Nephron progenitor cell (in vitro differentiated cells): ENCODE data around the gene IZUMO4.
"Not testable (repeated sequence)": the region's sequence is repeated elsewhere in the genome, so short reads cannot be mapped to it uniquely, and the experiment has no call there.

ENCODE experiments used
- DNase-seq: peaks from one replicate; pipeline ENCODE4 v3.0.0; 2021
- H3K27ac Mint-ChIP-seq: 2 replicates; pipeline ENCODE4 v1.8.0; 2021; ENCODE audit warnings: mild to moderate bottlenecking, moderate library complexity, mixed read lengths
- H3K27me3 Mint-ChIP-seq: 2 replicates; pipeline ENCODE4 v1.8.0; 2021; ENCODE audit warnings: mild to moderate bottlenecking, low read depth, mixed read lengths; ENCODE audit not compliant: poor library complexity
- H3K36me3 Mint-ChIP-seq: 2 replicates; pipeline ENCODE4 v1.8.0; 2021; ENCODE audit warnings: low read depth, mixed read lengths
- H3K4me1 Mint-ChIP-seq: 2 replicates; pipeline ENCODE4 v1.8.0; 2021; ENCODE audit warnings: mixed read lengths
- H3K4me3 Mint-ChIP-seq: 2 replicates; pipeline ENCODE4 v1.8.0; 2021; ENCODE audit warnings: mild to moderate bottlenecking, moderate library complexity, mixed read lengths
- H3K9me3 Mint-ChIP-seq: 2 replicates; pipeline ENCODE4 v1.8.0; 2021; ENCODE audit warnings: mild to moderate bottlenecking, moderate library complexity, mixed read lengths
- TF ChIP-seq, protein P1 (sequence below): fragments of 200-600 bp; sonication (generic); IDR thresholded peaks from 2 replicates; pipeline ENCODE4 v1.5.0; 2021; ENCODE audit warnings: antibody characterized with exemption

IZUMO4 gene

DNA sequence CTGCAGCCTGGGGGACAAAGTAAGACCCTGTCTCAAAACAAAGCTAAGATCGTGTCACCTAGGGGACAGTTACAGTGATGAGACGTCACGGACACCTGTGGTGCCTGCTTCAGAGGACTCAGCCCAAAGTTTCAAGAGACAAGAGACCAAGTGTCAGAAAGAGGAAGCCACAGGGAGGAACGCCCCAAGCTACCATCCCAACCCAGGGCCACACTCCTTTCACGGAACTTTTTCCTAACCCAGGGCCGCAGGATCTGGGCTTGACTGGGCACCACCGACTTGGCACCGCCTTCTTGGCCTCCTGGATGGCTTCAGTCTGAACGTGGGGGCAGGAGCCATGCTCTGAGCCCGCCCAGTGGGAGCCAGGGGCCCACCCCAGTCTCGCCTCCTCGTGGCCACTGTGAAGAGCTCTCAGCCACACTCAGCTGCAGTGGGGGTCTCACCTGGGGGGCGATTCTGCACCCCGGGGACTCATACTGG lies 9.1 kb upstream of the IZUMO4 start:
- peaks cover 5% of the 10 kb centered on the region for H3K36me3 Mint-ChIP-seq
- H3K27me3 Mint-ChIP-seq: no peaks in the 10 kb centered on the region
- peaks cover 47% of the 10 kb centered on the region for H3K4me1 Mint-ChIP-seq
- H3K27ac Mint-ChIP-seq: peak overlapping the region; percentile 39
- no peaks in the 10 kb centered on the region for H3K9me3 Mint-ChIP-seq
- DNase-seq: no peak
- TF ChIP-seq, protein P1, sequence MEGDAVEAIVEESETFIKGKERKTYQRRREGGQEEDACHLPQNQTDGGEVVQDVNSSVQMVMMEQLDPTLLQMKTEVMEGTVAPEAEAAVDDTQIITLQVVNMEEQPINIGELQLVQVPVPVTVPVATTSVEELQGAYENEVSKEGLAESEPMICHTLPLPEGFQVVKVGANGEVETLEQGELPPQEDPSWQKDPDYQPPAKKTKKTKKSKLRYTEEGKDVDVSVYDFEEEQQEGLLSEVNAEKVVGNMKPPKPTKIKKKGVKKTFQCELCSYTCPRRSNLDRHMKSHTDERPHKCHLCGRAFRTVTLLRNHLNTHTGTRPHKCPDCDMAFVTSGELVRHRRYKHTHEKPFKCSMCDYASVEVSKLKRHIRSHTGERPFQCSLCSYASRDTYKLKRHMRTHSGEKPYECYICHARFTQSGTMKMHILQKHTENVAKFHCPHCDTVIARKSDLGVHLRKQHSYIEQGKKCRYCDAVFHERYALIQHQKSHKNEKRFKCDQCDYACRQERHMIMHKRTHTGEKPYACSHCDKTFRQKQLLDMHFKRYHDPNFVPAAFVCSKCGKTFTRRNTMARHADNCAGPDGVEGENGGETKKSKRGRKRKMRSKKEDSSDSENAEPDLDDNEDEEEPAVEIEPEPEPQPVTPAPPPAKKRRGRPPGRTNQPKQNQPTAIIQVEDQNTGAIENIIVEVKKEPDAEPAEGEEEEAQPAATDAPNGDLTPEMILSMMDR: no peak
- no peak overlapping the region for H3K4me3 Mint-ChIP-seq

DNA sequence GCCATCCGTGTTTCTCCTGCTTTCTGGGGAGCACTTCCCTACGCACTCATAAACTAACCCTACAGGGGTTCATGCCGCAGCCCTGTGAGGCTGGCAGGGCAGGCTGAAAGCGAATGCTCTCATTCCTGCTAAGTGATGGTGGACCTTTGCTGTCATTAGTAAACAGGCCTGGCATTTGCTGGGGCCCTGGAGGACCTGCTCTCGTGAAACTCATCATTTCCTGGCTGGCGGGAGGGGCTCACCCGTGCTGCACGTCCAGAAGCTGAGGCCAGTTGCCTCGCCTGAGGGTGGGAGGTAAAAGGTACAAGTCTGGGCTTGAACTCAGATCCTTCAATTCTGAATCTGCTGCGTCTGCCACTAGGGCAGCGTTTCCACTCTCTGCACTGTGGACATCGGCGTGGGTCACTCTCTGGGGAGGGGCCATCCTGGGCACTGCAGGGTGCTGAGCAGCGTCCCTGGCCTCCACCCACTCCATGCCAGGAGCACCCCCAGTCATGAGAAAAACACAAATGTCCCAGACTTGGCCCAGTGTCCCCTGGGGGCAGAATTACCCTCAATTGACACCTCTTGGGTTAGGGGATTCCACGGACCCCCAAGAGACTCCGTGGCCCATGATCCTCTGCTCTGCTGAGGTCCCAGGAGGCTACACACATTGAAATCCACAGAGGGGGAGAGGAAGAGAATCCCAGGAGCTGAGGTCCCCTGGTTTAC lies 7.6 kb upstream of the IZUMO4 start:
- no peaks in the 10 kb centered on the region for H3K27me3 Mint-ChIP-seq
- no peaks in the 10 kb centered on the region for H3K9me3 Mint-ChIP-seq
- H3K27ac Mint-ChIP-seq: peak overlapping the region; percentile 96
- H3K36me3 Mint-ChIP-seq: peaks cover 5% of the 10 kb centered on the region
- TF ChIP-seq, protein P1: no peak
- no peak for DNase-seq
- no peak overlapping the region for H3K4me3 Mint-ChIP-seq
- H3K4me1 Mint-ChIP-seq: peaks cover 56% of the 10 kb centered on the region

DNA sequence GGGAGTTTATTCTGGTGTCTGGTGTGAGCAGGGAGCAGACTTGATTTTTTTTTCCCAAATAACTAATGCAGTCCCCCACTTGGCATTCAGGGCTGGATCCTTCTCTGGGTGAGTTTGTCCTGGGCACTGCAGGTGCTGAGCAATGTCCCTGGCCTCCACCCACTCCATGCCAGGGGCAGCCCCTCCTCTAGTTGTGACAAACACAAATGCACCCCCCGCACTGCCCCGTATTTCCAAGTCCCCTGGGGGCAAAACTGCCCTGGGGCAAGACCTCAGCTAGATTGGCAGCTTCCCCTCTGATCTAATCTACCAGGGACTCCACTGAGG lies 7.0 kb upstream of the IZUMO4 start:
- DNase-seq: no peak
- peaks cover 5% of the 10 kb centered on the region for H3K36me3 Mint-ChIP-seq
- no peaks in the 10 kb centered on the region for H3K27me3 Mint-ChIP-seq
- no peak overlapping the region for H3K4me3 Mint-ChIP-seq
- TF ChIP-seq, protein P1: no peak
- H3K27ac Mint-ChIP-seq: no peak overlapping the region
- no peaks in the 10 kb centered on the region for H3K9me3 Mint-ChIP-seq
- H3K4me1 Mint-ChIP-seq: peaks cover 60% of the 10 kb centered on the region

DNA sequence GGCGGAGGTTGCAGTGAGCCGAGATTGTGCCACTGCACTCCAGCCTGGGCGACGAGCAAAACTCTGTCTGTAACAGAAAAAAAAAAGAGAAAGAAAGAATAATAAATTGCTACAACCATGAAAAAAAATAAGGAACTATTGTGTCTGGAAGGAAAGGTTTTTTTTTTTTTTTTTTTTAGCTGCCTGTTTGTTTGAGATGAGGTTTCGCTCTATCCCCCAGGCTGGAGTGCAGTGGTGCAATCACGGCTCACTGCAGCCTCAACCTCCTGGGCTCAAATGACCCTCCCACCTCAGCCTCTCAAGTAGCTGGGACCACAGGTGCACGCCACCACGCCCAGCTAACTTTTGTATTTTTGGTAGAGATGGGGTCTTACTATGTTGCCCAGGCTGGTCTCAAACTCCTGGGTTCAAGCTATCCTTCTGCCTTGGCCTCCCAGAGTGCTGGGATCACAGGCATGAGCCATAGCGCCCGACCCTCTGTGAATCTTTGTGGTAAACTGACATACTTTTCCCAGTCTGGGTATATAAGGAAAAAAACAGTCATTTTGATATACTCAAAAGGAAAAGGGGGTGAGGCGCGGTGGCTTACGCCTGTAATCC lies 4.7 kb upstream of the IZUMO4 start:
- H3K36me3 Mint-ChIP-seq, DNase-seq, H3K27ac Mint-ChIP-seq, H3K4me3 Mint-ChIP-seq, H3K27me3 Mint-ChIP-seq, H3K9me3 Mint-ChIP-seq: not testable (repeated sequence)
- H3K4me1 Mint-ChIP-seq: peaks cover 62% of the 10 kb centered on the region

DNA sequence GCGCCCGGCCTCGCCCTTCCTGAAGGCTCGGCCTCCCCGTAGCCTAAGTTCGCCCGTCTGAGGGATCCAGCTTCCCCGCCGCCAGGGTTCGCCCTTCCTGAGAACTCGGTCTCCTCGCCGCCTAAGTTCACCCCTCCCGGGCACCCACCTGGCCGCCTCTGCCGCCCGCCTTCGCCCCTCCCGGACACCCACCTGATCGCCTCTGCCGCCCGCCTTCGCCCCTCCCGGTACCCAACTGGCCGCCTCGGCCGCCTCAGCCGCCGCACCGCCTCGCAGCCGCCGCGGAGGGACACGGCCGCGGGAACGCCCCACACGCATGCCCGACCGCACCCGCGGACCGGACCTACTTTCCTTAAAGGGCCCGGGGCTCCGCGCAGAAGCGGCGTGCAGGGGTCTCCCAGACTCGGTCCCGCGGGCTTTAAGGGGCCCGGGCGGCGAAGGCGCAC lies 658 bp upstream of the IZUMO4 start, which contains the start of gene MOB3A:
Gene MOB3A (minus strand): TSS at position 293 of the 446 bp plus-strand sequence. CDS start 17,766 bp downstream, outside the sequence.
- peaks cover 4% of the 10 kb centered on the region for H3K36me3 Mint-ChIP-seq
- no peak for DNase-seq
- TF ChIP-seq, protein P1: peak; percentile 15
- peak within 1 kb of the TSS; percentile 89 for H3K4me3 Mint-ChIP-seq
- no peaks in the 10 kb centered on the region for H3K9me3 Mint-ChIP-seq
- peak within 1 kb of the TSS; percentile 96 for H3K27ac Mint-ChIP-seq
- peaks cover 34% of the 10 kb centered on the region for H3K4me1 Mint-ChIP-seq
- H3K27me3 Mint-ChIP-seq: no peaks in the 10 kb centered on the region

DNA sequence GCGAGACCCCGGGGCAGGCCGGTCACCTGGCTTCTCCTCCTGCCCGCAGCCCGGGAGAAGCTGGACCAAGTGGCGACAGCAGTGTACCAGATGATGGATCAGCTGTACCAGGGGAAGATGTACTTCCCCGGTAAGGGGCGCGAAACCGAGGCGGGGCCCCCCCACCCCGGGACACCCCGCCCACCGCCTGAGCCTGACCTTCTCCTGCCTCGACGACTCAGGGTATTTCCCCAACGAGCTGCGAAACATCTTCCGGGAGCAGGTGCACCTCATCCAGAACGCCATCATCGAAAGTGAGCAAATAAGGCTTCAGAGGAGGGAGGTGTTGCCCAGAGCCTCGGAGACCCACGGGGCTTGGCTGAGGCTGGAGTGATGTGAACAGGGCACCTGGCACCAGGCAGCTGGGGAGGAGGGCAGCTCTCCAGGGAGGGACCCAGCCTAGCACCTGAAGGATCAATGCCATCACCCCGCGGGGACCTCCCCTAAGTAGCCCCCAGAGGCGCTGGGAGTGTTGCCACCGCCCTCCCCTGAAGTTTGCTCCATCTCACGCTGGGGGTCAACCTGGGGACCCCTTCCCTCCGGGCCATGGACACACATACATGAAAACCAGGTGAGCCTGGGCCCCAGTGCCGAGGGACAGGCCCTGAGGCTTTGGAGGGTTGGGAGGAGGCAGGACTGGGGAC lies 629 bp downstream of the IZUMO4 start:
- H3K4me3 Mint-ChIP-seq: peak overlapping the region; percentile 80
- TF ChIP-seq, protein P1: no peak
- no peak for DNase-seq
- no peak overlapping the region for H3K27ac Mint-ChIP-seq
- peaks cover 10% of the 10 kb centered on the region for H3K36me3 Mint-ChIP-seq
- H3K27me3 Mint-ChIP-seq: no peaks in the 10 kb centered on the region
- H3K9me3 Mint-ChIP-seq: no peaks in the 10 kb centered on the region
- peaks cover 32% of the 10 kb centered on the region for H3K4me1 Mint-ChIP-seq
